22Rv1 (cell line): ENCODE data around the gene TRIO.
A peak's percentile ranks its signal among the peaks of the same experiment; 100 is the strongest.

ENCODE experiments used
- H3K27ac ChIP-seq: fragments of 450-650 bp; 2 replicates; pipeline ENCODE4 v1.5.1; 2017
- ZFX ChIP-seq: fragments of 450-650 bp; IDR thresholded peaks from 2 replicates; pipeline ENCODE4 v1.6.1; 2017; ENCODE audit warnings: antibody characterized with exemption, borderline replicate concordance
- TF ChIP-seq, protein P1 (sequence below): fragments of 450-650 bp; IDR thresholded peaks from 2 replicates; pipeline ENCODE4 v1.5.1; 2017; ENCODE audit warnings: mild to moderate bottlenecking

The TRIO gene

DNA sequence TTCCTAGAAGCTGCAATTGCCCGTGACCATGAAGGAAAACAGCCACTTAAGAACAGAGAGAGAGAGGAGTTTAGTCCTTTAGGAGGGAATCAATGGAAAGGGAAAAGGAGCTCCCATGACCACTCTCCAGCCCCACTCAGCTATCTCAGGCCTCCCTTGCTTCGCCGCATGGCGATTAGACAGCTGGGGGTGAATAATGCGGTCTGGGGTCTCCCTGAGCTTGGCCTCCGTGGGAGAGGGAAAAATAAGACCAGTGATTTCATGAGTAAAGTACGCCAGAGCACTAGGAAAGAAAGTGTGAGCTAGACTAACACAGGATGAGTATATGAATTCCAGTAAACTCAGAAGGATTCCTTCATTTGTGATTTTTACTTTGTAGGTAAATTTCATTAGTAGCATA is 180.3 kb downstream of the TRIO start:
- no peak overlapping the region for H3K27ac ChIP-seq
- TF ChIP-seq, protein P1, sequence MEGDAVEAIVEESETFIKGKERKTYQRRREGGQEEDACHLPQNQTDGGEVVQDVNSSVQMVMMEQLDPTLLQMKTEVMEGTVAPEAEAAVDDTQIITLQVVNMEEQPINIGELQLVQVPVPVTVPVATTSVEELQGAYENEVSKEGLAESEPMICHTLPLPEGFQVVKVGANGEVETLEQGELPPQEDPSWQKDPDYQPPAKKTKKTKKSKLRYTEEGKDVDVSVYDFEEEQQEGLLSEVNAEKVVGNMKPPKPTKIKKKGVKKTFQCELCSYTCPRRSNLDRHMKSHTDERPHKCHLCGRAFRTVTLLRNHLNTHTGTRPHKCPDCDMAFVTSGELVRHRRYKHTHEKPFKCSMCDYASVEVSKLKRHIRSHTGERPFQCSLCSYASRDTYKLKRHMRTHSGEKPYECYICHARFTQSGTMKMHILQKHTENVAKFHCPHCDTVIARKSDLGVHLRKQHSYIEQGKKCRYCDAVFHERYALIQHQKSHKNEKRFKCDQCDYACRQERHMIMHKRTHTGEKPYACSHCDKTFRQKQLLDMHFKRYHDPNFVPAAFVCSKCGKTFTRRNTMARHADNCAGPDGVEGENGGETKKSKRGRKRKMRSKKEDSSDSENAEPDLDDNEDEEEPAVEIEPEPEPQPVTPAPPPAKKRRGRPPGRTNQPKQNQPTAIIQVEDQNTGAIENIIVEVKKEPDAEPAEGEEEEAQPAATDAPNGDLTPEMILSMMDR = no peak
- TF ChIP-seq ZFX = no peak

DNA sequence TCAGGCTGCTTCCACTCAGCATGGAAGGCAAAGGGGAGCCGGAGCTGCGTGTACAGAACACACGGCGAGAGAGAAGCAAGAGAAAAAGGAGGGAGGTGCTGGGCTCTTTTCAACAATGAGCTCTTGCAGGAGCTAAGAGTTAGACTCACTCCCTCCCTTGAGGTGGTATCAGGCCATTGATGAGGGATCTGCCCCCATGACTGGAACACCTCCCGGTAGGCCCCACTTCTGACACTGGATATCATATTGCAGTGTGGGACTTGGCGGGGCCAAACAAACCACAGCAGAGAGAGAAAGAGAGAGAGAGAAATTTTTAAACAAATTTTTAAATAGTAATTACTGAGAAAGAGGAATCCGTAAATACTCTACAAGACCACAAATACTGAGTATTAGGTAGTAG is 182.2 kb downstream of the TRIO start:
- TF ChIP-seq ZFX = no peak
- TF ChIP-seq, protein P1 = no peak
- H3K27ac ChIP-seq = no peak overlapping the region

DNA sequence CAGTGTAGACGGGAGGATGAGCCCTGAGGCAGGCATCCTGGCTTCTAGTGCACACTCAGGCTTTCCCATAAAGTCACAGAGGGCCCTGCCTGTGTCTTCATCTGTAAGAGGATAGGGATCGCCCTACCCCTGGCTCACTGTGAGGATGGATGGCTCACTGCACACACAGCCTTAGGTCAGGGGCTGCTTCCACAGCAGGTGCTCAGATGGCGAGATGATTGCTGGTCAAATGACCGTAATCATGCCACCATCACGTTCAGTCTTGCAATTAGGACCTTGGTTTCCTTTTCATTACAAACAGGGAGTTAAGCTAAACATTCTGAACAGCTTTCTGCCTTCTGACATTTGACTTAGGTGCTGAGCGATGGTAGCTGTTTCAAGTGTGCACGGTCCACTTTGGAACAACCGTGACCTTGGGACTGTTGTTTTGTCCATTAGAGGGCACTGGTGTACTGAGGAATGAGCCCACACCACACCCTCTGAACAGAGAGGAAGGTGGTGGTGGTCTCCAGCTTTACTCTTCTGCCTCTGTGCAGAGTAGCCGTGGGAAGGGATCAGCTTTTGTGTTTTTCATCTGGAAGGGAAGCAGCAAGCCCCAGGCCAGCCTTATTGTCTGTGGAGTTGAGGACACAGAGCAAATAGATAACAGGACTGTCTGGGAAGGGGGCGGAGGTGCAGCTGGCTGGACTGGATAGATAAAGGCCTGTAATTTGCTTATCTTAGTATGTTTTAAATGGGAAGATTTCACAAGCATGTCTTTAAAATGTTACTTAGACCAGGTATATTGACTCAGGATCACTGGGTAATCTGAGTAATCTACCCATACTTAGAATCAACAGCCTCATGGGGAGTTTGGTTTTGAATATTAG is 183.1 kb downstream of the TRIO start:
- H3K27ac ChIP-seq = no peak overlapping the region
- TF ChIP-seq, protein P1 = peak; percentile 69
- TF ChIP-seq ZFX = no peak

DNA sequence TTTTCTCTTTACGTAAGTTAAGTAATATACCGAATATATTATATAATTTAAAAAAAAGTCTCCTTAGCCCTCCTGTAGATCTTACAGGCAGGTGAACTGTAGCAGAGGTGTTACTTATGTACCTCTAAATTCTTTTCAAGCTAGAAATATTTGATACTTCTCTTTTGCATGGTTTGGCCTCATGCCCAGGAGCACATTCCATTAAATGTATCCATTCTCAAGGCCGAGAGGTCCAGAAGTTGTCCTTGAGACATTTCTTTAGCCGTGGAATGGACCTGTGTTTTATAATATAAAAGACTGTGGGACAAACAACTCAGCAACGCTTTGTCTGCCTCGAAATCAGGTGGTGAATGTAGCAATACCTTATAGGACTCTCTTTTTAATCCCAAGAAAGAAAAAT is 184.5 kb downstream of the TRIO start:
- H3K27ac ChIP-seq = no peak overlapping the region
- TF ChIP-seq, protein P1 = no peak
- TF ChIP-seq ZFX = no peak

DNA sequence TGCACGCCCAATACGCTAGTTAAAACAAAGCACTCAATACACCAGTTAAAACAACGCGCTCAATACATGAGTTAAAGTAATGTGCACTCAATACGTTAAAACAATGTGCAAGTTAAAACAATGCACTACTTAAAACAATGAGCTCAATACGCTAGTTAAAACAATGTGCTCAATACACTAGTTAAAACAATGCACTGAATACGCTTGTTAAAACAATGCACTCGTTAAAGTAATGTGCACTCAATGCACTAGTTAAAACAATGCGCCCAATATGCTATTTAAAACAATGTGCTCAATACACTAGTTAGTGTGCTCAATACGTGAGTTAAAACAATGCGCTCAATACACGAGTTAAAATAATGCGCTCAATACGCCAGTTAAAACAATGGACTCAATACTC is 185.0 kb downstream of the TRIO start:
- TF ChIP-seq, protein P1 = no peak
- TF ChIP-seq ZFX = no peak
- H3K27ac ChIP-seq = no peak overlapping the region

DNA sequence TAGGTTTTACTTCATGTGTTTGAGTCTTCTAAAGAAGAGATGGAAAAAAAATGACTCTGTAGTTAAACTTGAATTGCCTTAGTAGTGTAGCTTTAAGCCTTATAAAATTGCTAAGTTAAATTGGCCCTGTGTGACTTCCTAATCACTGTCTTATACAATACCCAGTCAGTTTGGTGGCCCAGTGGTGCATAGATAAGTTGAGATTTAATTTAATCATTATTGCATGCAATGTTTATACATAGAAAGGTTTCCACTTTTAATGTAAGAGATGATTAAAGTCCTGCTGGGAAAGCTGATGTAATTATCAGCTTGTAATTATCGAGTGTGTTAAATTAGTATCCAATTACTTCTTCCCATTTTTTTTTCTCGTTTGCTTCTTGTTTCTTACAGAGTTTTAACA is 187.1 kb downstream of the TRIO start:
- no peak overlapping the region for H3K27ac ChIP-seq
- TF ChIP-seq ZFX = no peak
- TF ChIP-seq, protein P1 = no peak

DNA sequence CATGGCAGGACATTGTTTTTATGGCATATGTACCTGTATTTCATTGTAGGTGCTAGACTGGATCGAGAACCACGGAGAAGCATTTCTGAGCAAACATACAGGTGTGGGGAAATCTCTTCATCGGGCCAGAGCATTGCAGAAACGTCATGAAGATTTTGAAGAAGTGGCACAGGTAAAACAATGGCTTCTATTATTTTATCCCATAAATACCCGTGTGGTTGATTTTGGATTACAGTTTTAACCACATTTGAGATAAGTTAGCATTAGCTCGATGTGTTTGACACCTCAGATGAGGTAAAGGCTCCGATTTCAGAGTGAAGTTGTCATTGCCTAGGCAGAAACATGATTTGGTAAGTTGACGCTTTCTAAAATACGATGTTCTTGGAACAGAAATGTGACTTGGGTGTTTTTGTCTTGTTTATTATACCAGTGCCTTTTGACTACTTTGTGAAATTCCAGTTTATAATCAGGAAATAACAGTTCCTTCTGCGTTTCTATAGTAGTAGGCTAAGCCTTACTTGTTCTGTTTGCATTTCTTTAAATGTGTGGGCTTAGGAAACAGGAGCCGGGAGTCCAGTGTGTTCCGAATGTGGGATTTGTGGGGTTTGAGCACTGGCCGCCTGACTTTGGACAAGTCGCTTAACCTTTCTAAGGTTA is 187.7 kb downstream of the TRIO start:
- TF ChIP-seq, protein P1 = no peak
- TF ChIP-seq ZFX = no peak
- no peak overlapping the region for H3K27ac ChIP-seq
